ENCODE measurements around the gene TMEM220.
"Not testable (repeated sequence)": the region's sequence is repeated elsewhere in the genome, so short reads cannot be mapped to it uniquely, and the experiment has no call there.

Gene TMEM220

DNA sequence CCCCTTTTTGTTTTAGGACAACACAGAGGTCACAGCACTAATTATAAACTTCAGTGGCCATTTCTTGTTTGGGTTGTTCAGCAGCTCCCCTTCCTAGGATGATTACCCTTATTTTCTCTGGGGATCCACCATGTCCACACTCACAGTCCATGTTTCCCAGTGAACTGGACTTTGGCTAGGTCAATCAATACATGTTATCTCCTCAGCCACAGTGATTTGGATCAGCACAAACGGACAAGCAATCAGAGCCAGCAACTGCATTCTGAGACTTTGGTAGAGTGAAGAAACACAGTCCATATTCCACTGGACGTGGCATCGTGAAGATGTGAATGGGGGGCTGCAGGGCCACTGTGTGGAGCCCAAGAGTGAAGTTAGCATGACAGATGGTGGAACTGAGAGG lies 4.6 kb downstream of the TMEM220 start:
- DNase-seq: no peak

DNA sequence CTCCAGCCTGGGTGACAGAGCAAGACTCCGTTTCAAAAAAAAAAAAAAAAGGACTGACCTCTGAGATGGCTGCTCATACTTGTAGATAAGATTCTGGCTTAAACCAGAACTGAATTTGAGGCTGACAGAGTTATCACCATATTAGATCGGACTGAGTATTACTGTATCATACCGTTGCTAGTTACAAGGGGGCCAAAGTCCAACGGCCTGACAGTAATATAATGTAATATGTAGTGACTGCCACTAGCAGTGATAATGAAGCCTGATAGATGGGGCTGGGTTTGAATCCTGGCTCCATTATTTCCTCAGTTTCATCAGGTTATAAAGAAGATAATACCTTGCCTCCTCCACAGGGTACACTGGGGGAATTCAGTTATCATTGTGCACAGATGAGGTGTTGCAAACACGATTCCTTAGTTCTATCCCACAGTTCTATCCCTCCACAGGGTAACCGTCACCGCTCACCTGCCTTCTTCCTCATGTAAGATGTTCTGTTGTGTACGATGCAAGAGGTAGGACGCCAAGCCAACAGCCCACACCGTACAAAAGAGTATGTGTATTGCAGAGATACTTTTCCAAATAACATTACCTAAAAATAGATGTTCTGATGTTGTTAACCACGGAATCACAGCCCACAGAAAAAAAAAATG lies 5.2 kb downstream of the TMEM220 start:
- DNase-seq: no peak

DNA sequence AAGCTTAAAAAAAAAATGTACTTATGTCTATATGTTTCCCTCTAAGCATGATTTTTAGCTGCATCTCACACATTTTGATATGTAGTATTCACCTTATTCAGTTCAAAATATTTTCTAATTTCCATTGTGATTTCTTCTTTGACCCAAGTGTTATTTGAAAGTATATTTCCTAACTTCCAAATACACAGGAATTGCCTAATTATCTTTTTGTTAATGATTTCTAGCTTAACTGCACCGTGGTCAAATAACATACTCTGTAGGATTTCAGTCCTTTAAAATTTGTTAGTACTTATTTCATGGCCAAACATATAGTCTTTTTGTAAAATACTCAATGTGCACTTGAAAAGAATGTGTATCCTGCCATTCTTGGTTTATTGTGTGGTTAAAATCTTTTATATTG lies 11.3 kb downstream of the TMEM220 start:
- no peak for DNase-seq

DNA sequence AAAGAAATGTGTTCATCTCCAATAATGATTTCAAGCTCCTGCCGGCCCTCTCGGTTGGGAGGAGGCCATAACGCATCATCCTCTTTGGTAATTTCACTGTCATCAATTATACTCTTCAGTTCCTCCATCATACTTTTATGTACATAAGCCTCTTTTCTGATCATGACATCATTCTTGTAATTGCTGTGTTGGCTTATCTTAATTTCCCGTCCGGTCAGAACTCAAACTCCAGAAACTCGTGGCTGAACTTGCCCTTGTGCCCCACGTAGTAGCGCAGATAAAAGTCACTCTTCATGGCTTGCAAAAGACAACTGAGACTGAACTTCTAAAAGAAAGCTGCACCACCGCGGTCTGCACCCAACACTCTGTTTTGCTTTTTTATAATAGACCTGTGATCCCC lies 13.6 kb downstream of the TMEM220 start:
- DNase-seq: no peak

DNA sequence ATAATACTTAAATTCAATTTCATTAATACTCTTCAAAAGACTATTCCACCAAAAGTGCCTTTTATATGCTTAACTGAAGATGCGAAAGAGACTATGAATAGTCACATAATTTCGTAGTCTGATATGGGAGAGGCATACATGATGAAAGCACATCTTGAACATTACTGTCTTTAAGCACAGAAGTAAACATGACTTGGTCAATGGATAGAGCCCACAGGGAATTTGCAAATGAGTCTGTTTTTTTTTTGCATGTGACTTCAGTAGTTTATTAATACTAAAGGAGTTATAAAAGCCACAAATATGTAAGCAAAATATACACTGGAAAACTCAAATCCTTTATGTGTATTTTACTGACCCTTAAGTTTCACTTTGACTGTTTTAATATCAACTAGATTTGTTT lies 16.5 kb downstream of the TMEM220 start:
- DNase-seq: no peak

DNA sequence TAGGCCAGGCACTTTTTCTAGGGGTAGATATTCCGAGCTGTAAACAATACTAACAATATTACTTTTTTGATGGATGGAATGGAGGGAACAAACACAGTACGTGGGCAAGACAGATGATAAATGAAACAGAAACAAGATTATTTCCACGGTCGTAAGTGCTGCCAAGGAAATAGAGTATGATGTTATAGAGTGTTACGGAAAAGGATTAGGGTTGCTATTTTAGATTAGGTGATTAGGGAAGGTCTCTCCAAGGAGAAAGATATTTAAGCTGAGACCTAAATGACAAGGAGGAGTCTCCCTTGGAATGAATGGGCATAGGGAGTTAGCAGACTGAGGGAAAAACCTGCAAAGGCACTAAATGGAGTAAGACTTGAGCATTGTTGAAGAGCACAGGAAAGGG lies 24.1 kb downstream of the TMEM220 start:
- no peak for DNase-seq

DNA sequence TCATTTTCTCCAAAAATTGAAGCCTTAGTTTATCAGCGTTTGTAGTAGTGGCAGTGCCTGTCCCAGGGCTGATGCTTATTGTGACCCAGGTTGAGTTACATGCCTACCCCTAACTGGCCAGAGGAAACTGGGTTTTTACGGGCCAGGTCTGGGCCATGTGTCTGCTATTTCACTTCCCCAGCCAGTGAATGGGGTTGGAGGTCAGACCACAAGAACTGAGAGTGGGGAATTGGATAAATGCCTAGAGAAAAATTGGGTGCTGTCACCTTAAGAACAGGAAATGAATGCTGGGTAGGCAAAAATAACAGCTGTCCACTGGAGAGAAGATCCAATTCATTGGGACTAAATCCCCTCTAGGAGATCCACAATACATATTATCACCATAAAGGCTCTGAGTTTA lies 27.2 kb downstream of the TMEM220 start:
- no peak for DNase-seq

DNA sequence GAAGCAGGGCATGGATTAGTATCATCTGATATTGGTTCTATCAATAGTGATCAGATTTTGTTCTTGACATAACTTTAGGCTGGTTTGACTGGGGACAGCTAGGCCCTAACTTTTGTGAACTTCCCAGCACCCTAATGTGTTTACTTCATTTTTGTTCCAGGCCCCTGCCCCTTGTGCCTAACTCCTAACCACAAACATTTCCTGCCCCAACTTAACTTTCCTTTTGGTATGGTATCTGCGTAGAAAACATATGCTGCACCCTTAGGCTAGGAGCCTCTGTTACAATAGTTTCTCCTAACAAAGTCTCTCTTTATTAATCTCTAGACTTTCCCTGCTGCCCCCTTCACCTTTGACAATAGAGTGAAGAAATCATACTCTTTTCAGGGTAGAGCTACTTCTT lies 30.0 kb downstream of the TMEM220 start:
- DNase-seq: peak in 4 of 6 experiments; percentile 19 to 73 (median 66)

DNA sequence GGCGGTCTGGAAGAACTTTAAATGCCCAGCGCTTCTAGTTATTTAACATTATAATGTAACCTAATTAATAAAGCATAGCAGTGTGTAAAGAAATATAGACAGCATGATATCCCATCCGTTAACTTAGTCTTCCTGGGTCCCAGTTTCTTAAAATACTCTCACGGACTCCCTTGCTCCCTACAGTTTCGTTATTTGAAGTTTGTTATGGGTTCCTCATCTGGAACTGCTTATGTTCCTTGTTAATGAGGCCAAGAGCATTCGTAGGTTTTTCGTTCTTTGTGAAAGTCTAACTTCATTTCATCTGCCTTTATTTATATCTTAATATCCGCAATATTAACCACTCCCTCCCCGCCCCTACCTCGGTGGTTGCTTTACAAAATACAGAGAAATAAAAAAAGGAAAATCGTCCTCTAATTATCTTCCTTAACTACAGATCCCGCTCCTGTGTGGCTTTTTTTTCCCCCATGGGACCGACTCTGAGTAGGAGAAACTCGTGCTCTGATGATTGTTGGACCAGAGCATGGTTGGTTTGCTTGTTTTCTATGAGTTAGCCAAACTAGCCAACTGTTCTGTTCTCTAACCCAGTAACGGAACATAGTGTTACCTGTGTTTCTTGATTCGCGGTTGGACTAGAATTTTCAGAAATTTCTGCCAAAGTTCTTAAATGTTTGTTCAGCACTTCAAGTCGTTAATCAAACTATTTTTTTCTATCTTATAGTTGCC lies 31.6 kb downstream of the TMEM220 start:
- peak in 2 of 6 experiments; percentile 8 to 29 for DNase-seq

DNA sequence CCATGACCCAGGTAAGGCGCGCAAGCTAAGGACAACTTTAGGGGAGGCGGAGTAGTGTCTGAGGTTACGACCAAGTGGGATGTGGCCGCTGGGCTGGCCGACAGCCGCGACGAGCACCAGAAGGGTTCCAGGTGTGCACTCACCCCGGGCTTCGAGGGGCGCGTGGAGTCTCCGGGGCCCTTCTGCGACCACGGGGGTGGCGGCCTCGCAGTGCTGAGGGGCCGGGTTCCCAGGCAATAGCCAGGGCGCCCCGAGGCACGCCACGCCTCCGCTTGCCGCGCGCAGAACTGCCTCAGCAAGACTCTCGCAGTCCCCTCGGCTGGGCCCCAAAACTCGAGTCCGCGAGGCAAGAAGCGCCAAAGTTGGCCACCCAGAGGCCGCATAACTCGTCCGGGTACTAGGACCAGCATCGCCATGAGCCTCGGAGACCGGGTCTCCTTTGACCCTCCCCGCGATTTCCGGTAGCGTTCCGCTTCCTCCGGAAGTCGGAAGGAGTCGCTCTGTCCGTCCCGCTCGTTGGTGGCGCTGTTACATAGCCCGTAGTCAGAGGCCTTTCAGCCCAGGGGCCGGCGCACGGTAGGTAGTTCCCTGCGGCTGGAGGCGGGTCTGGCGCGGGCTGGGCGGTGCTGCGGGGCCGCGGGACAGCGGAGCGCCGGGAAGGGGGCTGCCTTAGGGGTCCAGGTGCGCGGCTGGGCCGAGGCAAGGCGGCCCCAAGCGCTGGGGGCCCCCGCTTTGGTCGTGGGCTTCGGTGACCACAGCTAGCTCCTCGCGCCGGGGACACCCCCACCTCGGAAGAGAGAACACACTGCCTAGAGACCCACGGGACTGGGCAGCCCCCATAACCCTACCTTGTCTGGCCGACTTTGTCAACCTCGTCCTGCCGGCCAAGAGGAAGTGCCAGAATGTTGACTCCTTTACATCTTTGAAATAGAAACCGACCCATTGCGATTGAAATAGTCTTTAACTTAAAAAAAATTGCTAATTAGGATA lies 32.4 kb downstream of the TMEM220 start, which contains the start of the genes ADPRM and SCO1:
Gene ADPRM, plus strand, starts transcription at position 503 of the 990 bp plus-strand sequence. CDS start 7,333 bp downstream, outside the sequence.
Gene SCO1, minus strand, starts transcription at position 442 of the 990 bp plus-strand sequence. Its CDS starts 26 bp downstream, at position 416.
- peak; percentile 70 to 86 (median 81) for DNase-seq

DNA sequence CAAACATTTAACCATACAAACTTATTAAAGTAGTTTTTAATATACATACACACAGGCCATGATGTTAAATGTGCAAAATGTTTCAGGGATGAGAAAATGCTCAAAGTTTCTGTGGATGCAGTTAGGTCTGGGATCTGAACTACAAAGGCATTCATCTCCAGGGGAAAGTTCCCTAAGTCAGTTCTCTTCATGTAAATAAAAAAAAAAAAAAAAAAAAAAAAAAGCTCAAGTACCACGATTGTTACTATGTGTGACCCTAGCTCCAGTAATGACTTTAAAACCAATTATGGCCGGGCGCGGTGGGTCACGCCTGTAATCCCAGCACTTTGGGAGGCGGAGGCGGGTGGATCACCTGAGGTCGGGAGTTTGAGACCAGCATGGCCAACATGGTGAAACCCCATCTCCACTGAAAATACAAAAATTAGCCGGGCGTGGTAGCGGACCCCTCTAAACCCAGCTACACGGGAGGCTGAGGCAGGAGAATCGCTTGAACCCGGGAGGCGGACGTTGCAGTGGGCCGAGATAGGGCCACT lies 33.9 kb downstream of the TMEM220 start:
- not testable (repeated sequence) for DNase-seq

DNA sequence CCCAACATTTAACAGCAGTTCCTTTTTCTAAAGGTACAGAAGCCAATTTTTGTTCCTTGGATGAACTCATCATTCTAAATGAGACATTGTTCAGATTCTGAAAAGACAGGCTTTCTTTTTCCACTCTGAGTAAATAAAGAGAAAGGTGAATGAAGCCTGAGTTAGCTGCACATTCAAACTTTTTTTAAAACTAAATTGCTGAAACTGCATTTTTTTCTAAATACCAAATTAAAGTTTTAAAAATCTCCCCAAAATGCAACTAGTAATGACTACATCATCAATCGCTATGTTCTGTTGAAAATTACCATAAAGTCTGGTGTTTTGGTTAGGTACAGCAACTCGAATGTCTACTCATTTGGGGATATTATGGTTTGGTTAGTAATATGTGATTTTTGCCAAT lies 42.3 kb downstream of the TMEM220 start:
- no peak for DNase-seq

DNA sequence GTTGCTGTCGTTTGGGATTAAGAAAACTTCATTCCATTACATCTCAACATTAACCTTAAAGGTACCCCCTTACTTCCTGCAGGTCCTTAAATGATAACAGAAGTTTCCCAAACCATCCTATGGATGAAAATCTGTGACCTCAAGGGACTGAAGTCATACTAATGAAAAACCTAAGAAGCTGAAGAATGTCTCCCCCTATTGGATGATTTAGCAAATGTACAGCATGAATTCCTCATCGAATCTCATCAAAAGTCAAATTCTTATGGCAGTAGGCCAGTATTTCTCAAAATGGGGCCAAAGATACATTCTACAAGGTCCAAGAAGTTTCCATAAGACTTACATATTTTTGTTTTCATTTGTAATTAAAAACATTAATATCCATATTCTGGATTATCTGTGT lies 46.0 kb downstream of the TMEM220 start:
- DNase-seq: peak in 2 of 6 experiments; percentile 1 to 14

DNA sequence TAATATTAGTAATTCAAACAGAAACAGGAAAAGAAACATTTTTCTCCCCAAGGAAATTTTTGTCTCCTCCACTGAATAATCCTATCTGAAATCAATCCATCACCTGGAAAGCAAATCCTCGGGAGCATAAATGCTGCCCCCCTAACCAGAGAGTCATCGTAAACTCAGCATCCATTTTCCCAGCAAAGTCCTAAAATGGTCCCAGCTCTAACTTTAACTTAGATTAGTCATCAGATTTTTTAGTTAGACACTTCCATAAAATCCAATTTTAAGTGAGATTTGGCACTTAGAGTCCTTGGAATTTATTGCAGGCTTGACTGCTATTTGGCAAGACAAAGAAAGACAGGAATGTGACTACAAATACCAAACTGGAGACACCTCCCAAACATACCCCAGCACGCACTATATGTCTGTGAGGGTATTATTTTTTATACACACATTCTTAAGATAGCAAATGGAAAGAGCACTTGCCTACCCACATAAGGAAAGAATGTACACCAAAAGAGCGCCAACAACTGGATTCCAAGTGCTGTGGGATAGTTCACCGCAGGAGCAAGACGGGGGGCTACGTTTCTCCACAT lies 47.9 kb downstream of the TMEM220 start:
- DNase-seq: no peak

DNA sequence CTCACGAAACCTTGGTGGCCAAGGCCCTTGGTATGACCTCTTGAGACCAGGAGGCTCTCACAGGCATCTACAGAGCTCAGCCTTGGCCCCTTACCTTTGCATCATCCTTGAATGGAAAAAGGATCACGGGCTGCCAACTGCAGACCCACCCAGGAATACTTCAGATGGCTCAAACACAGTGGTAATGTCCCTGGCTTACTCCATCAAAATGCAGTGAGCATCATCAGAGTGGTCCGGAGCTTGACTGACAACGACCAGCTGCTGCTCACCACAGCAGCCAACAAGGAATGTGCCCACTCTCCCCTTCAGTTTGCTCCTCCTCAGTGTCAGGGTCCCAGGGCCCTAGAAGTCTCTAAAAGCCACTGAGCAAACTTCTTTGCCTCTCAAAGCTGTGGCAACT lies 55.1 kb downstream of the TMEM220 start:
- no peak for DNase-seq

DNA sequence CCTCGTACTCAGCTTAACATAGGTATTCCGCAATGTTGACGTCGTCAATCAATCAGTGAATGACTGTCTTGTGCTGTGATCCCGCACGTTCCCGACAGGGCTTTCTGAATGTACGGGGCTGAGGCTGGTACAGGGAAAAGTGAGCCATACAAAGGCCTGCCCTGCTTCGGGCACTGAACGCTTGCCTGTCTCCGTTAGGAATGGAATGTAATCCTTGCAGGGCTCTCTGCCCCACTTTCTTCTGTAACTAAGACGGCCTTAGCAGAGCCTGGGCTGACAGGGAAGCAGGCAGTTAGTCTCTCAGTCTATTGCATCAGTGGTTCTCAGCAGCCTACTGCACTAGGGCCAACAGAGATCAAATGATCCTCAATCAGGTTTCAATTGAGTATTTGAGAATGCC lies 56.5 kb downstream of the TMEM220 start:
- no peak for DNase-seq

DNA sequence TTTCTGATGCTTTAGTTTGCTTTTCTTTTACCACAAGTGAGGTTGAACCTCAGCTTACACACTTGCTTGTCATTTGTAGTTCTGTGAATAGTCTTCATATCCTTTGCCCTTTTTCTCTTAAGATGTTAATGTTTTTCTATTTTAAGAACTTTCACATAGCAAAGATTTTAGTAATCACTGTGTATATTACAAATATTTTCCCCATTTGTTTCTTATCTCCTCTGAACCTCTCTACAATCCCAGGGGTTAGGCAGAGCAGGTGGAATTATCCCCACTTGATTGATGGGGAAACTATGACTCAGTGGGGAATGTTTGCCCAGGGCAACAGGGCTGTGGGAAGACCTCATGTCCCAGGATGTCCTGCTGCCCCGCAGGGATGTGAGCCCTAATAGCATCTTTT lies 61.0 kb downstream of the TMEM220 start:
- no peak for DNase-seq

DNA sequence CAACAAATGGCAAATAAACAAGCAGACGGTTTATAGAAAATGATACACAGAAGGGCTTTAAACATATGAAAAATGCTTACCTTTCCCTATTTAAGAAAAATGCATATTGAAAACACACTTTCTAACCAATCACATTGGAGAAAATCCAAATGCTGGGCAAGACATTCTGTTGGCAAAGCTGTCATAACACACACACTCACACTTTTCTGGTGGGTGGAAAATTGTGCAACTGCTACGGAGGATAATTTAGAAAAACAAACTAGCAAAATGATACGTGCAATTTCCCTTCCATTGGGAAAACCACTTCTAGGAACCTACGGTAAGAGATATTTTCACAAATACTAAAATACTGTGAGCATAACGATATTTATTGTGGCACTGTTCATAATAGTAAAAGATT lies 62.9 kb downstream of the TMEM220 start:
- DNase-seq: no peak

DNA sequence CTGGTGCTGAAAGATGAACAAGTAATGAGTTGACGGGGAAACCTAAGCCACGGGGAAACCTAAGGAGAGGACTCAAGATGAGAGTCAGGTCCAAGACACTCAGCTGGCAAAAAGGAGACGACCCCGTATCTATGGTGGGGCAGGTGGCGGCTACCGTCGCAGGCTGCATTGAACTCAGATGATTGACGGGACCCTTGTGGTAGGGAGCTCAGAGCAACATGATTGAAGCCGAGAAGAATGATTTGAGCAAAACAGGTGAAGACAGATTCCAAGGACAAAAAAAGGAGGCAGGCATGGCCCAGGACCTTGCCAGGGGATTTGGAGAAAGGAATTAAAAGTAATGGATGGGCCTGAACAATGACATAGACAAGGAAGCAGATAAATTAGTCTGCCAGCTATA lies 65.3 kb downstream of the TMEM220 start:
- DNase-seq: no peak

Data from stimulated activated naive CD4-positive, alpha-beta T cell (primary cell).